ENCODE measurements around the gene ADGRL3. TPM values are rescaled to one million over a fixed set of nuclear protein-coding genes. Genes with fewer than 3 reads are reported as not detected.

The ADGRL3 gene
- total and polyA plus RNA-seq, 2 donors (not counting 1 experiment from before 2014, with no cell fraction given): under 0.01 to 0.05 TPM

GRCh38 chr4:61308033-61308432 lies 107.9 kb downstream of the ADGRL3 start:
- TF ChIP-seq, protein P1, sequence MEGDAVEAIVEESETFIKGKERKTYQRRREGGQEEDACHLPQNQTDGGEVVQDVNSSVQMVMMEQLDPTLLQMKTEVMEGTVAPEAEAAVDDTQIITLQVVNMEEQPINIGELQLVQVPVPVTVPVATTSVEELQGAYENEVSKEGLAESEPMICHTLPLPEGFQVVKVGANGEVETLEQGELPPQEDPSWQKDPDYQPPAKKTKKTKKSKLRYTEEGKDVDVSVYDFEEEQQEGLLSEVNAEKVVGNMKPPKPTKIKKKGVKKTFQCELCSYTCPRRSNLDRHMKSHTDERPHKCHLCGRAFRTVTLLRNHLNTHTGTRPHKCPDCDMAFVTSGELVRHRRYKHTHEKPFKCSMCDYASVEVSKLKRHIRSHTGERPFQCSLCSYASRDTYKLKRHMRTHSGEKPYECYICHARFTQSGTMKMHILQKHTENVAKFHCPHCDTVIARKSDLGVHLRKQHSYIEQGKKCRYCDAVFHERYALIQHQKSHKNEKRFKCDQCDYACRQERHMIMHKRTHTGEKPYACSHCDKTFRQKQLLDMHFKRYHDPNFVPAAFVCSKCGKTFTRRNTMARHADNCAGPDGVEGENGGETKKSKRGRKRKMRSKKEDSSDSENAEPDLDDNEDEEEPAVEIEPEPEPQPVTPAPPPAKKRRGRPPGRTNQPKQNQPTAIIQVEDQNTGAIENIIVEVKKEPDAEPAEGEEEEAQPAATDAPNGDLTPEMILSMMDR (conservative IDR thresholded peaks at IDR 0.05 in 1 of 2, IDR thresholded peaks at IDR 0.05 in 1 of 2; ENCODE audit: low read depth in 1 of 2, low read length in 2 of 2): no peak
- no peak for TF ChIP-seq EZH2 (IDR thresholded peaks at IDR 0.05; ENCODE audit: low read length, missing control alignments)

GRCh38 chr4:61309616-61310015 lies 109.5 kb downstream of the ADGRL3 start:
- no peaks in the 10 kb centered on the region for H3K36me3 ChIP-seq (ENCODE audit: control insufficient read depth, insufficient read depth, low read length)
- H3K9ac ChIP-seq (ENCODE audit: insufficient read depth, low read length): no peak overlapping the region
- TF ChIP-seq EZH2 (IDR thresholded peaks at IDR 0.05; ENCODE audit: low read length, missing control alignments): no peak
- TF ChIP-seq, protein P1 (conservative IDR thresholded peaks at IDR 0.05 in 1 of 2, IDR thresholded peaks at IDR 0.05 in 1 of 2; ENCODE audit: low read depth in 1 of 2, low read length in 2 of 2): no peak
- H3K79me2 ChIP-seq (ENCODE audit: control insufficient read depth, insufficient read depth, low read length): no peaks in the 10 kb centered on the region
- no peaks in the 10 kb centered on the region for H3K9me3 ChIP-seq (ENCODE audit: control insufficient read depth, insufficient read depth, low read depth, low read length)
- H2AFZ ChIP-seq (ENCODE audit: low read length): no peak overlapping the region
- H3K4me2 ChIP-seq (ENCODE audit: extremely low read depth, insufficient read depth, low read length): no peak overlapping the region
- peak; percentile 34 to 41 for DNase-seq (ENCODE audit: low read depth in 2 of 2)
- H3K27me3 ChIP-seq (ENCODE audit: control insufficient read depth, insufficient read depth, low read length): no peaks in the 10 kb centered on the region
- H3K27ac ChIP-seq (ENCODE audit: insufficient read depth, low read length): no peak overlapping the region
- H3K4me1 ChIP-seq (ENCODE audit: control insufficient read depth, extremely low read depth, insufficient read depth, low read length): no peaks in the 10 kb centered on the region
- H4K20me1 ChIP-seq (ENCODE audit: control insufficient read depth, extremely low read depth, insufficient read depth, low read length): no peaks in the 10 kb centered on the region
- H3K4me3 ChIP-seq (replicated peaks in 1 of 4; ENCODE audit: control extremely low read depth in 1 of 4, insufficient read depth in 1 of 4, low read depth in 3 of 4, low read length in 4 of 4): no peak overlapping the region

More at GRCh38 chr4:61308033-61308432, 107.9 kb downstream of the ADGRL3 start:
- Histone ChIP-seq H3K27me3 (ENCODE audit: control insufficient read depth, insufficient read depth, low read length) (no peaks in the 10 kb centered on the region), H3K9me3 (ENCODE audit: control insufficient read depth, insufficient read depth, low read depth, low read length) (no peaks in the 10 kb centered on the region), H3K36me3 (ENCODE audit: control insufficient read depth, insufficient read depth, low read length) (no peaks in the 10 kb centered on the region), H3K4me2 (ENCODE audit: extremely low read depth, insufficient read depth, low read length) (no peak overlapping the region), H2AFZ (ENCODE audit: low read length) (no peak overlapping the region), H3K9ac (ENCODE audit: insufficient read depth, low read length) (no peak overlapping the region), H4K20me1 (ENCODE audit: control insufficient read depth, extremely low read depth, insufficient read depth, low read length) (no peaks in the 10 kb centered on the region), H3K27ac (ENCODE audit: insufficient read depth, low read length) (no peak overlapping the region), H3K4me1 (ENCODE audit: control insufficient read depth, extremely low read depth, insufficient read depth, low read length) (no peaks in the 10 kb centered on the region), H3K4me3 (replicated peaks in 1 of 4; ENCODE audit: control extremely low read depth in 1 of 4, insufficient read depth in 1 of 4, low read depth in 3 of 4, low read length in 4 of 4) (no peak overlapping the region), H3K79me2 (ENCODE audit: control insufficient read depth, insufficient read depth, low read length) (no peaks in the 10 kb centered on the region)
- no peak for DNase-seq (ENCODE audit: low read depth in 2 of 2)

- H3K4me2 ChIP-seq (ENCODE audit: extremely low read depth, insufficient read depth, low read length): no peak overlapping the region
- no peaks in the 10 kb centered on the region for H3K4me1 ChIP-seq (ENCODE audit: control insufficient read depth, extremely low read depth, insufficient read depth, low read length)
- no peaks in the 10 kb centered on the region for H3K36me3 ChIP-seq (ENCODE audit: control insufficient read depth, insufficient read depth, low read length)
- no peak overlapping the region for H3K4me3 ChIP-seq (replicated peaks in 1 of 4; ENCODE audit: control extremely low read depth in 1 of 4, insufficient read depth in 1 of 4, low read depth in 3 of 4, low read length in 4 of 4)
- no peak overlapping the region for H3K9ac ChIP-seq (ENCODE audit: insufficient read depth, low read length)
- H3K27ac ChIP-seq (ENCODE audit: insufficient read depth, low read length): no peak overlapping the region
- H2AFZ ChIP-seq (ENCODE audit: low read length): no peak overlapping the region
- no peaks in the 10 kb centered on the region for H3K9me3 ChIP-seq (ENCODE audit: control insufficient read depth, insufficient read depth, low read depth, low read length)
- no peak for TF ChIP-seq EZH2 (IDR thresholded peaks at IDR 0.05; ENCODE audit: low read length, missing control alignments)
- TF ChIP-seq, protein P1 (conservative IDR thresholded peaks at IDR 0.05 in 1 of 2, IDR thresholded peaks at IDR 0.05 in 1 of 2; ENCODE audit: low read depth in 1 of 2, low read length in 2 of 2): no peak
- H3K27me3 ChIP-seq (ENCODE audit: control insufficient read depth, insufficient read depth, low read length): no peaks in the 10 kb centered on the region
- peak; percentile 19 to 50 for DNase-seq (ENCODE audit: low read depth in 2 of 2)
- H4K20me1 ChIP-seq (ENCODE audit: control insufficient read depth, extremely low read depth, insufficient read depth, low read length): no peaks in the 10 kb centered on the region
- H3K79me2 ChIP-seq (ENCODE audit: control insufficient read depth, insufficient read depth, low read length): no peaks in the 10 kb centered on the region
These were observed 112.4 kb downstream of the ADGRL3 start for GRCh38 chr4:61312526-61312925.
